ENCODE measurements around the gene DOK7.

- TF ChIP-seq CTCF (IDR thresholded peaks at IDR 0.05) (no peak), ZFX (IDR thresholded peaks at IDR 0.05; ENCODE audit: borderline replicate concordance) (no peak)
Observed at GRCh38 chr4:3417448-3417847, 45.7 kb upstream of the DOK7 start.

Data from 22Rv1 (cell line).